Pancreas (tissue), 10 donors: ENCODE measurements around the gene PRR22. TPM values are rescaled to one million over a fixed set of nuclear protein-coding genes. Genes with fewer than 3 reads are reported as not detected.

Source experiments
- ATAC-seq, 4 donors: fragments of 200-7000 bp; cut with Tn5 transposase; one replicate each; pipeline versions ENCODE4 v1.8.0 to v1.9.1; 2020; ENCODE audit warnings: mild to moderate bottlenecking in 4 of 4, moderate library complexity in 4 of 4
- DNase-seq, 6 donors: peaks; one replicate each; pipeline ENCODE4 v3.0.0-alpha.2; 2020
- FAIRE-seq: peaks from 2 replicates; lab custom pipeline; 2012; peaks lifted over from hg19 to GRCh38; lab: Jason Lieb, UNC
- H3K27ac ChIP-seq, 4 donors: fragments of 200-600 bp; sonication (generic); 1 replicate in 3 of 4; 2 replicates in 1 of 4; pipeline versions ENCODE4 v1.5.0 to v1.8.0; 2020
- H3K27me3 ChIP-seq, 4 donors: fragments of 200-600 bp; one replicate each; pipeline ENCODE4 v1.8.0; 2021
- H3K36me3 ChIP-seq, 3 donors: fragments of 200-600 bp; sonication (generic) in 1 of 3; one replicate each; pipeline versions ENCODE4 v1.5.0 to v1.8.0; 2020 to 2021
- H3K4me1 ChIP-seq, 3 donors: fragments of 200-600 bp; one replicate each; pipeline ENCODE4 v1.8.0; 2021
- H3K4me3 ChIP-seq, 4 donors: fragments of 200-600 bp; sonication (generic) in 2 of 4; one replicate each; pipeline versions ENCODE4 v1.5.0 to v1.8.0; 2020 to 2021
- H3K9me3 ChIP-seq, 4 donors: fragments of 200-600 bp; one replicate each; pipeline ENCODE4 v1.8.0; 2021
- WGBS, 2 donors: extraction: QIAGEN DNeasy Blood & Tissue Kit; methylation state at CpG; one replicate each; pipeline ENCODE4 v1.1.7; 2013; 5-methylcytosine and 5-hydroxymethylcytosine counted together
- intact Hi-C, 3 donors: fragments of 100-400 bp; cut with DNase I; formaldehyde crosslinking; loops; one replicate each; pipeline versions ENCODE4 v1.11.1 to v1.14.2; 2022
- polyA plus RNA-seq, 2 donors: library from polyadenylated mRNA; stranded (reverse); fragments of 200-250 nt; gene quantifications; one replicate each; pipeline ENCODE4 v1.2.3, GENCODE V29; 2013
- total RNA-seq, 6 donors: library from RNA; stranded (reverse); fragmentation: NEBNext Ultra II Directional in 4 of 6; extraction: Animal tissue kit (Norgen Biotek cat#: 25700) in 4 of 6; gene quantifications; one replicate each; pipeline versions ENCODE4 v1.2.1 to v1.2.4, GENCODE V29; 2021 to 2023
- TF ChIP-seq, protein P1 (sequence below), 4 donors: fragments of 200-600 bp; sonication (generic) in 3 of 4; IDR thresholded peaks; one replicate each; pipeline versions ENCODE4 v1.5.0 to v1.8.0; 2021; ENCODE audit warnings: antibody characterized with exemption in 4 of 4
- donor health status: healthy with polysubstance abuse.
- donor health status: DM: no; HTN: no; CAD: no; lungs with moderate emphysema.
- donor health status: DM: no; HTN: no; CAD: no.
- donor health status: control.
- donor health status: control.
- donor health status: Bipolar disorder and iron deficiency.
- donor health status: DM: yes; HTN: yes; CAD: no.
- donor health status: DM: no; HTN: no; CAD: no.
- donor health status: DM: no; HTN: no; CAD: no.
- donor health status: DM: yes; HTN: yes; CAD: no.

PRR22 gene
- total and polyA plus RNA-seq, 8 donors: 0.61 to 25.9 (median 2.1) TPM

- no peaks in the 10 kb centered on the region for H3K27me3 ChIP-seq
- peak in 1 of 6 donors; percentile 58 for DNase-seq
Measured at GRCh38 chr19:5800361-5801270, 16.1 kb upstream of the PRR22 start.

GRCh38 chr19:5799247-5800241, 15.0 kb upstream of the PRR22 start:
- H3K27me3 ChIP-seq: no peaks in the 10 kb centered on the region
- TF ChIP-seq, protein P1, sequence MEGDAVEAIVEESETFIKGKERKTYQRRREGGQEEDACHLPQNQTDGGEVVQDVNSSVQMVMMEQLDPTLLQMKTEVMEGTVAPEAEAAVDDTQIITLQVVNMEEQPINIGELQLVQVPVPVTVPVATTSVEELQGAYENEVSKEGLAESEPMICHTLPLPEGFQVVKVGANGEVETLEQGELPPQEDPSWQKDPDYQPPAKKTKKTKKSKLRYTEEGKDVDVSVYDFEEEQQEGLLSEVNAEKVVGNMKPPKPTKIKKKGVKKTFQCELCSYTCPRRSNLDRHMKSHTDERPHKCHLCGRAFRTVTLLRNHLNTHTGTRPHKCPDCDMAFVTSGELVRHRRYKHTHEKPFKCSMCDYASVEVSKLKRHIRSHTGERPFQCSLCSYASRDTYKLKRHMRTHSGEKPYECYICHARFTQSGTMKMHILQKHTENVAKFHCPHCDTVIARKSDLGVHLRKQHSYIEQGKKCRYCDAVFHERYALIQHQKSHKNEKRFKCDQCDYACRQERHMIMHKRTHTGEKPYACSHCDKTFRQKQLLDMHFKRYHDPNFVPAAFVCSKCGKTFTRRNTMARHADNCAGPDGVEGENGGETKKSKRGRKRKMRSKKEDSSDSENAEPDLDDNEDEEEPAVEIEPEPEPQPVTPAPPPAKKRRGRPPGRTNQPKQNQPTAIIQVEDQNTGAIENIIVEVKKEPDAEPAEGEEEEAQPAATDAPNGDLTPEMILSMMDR (IDR thresholded peaks at IDR 0.05): no peak
- WGBS, 2 donors: 41 to 44% methylated on average over 36 to 37 of the region's 37 CpGs
- intact Hi-C loops: no loop called here
- H3K36me3 ChIP-seq: no peaks in the 10 kb centered on the region
- peak overlapping the region; percentile 38 to 60 (median 41) for H3K27ac ChIP-seq
- H3K9me3 ChIP-seq: no peaks in the 10 kb centered on the region
- peaks cover 6 to 26% (median 14%) of the 10 kb centered on the region in 3 donors for H3K4me1 ChIP-seq
- DNase-seq (peak; percentile 72 to 91 (median 82)), FAIRE-seq (no peak), ATAC-seq (peak; percentile 33 to 70 (median 70))
- no peak overlapping the region for H3K4me3 ChIP-seq

More at GRCh38 chr19:5800361-5801270, 16.1 kb upstream of the PRR22 start:
- no peak for FAIRE-seq
- H3K36me3 ChIP-seq: no peaks in the 10 kb centered on the region
- intact Hi-C loops: no loop called here
- TF ChIP-seq, protein P1 (IDR thresholded peaks at IDR 0.05): no peak
- no peak overlapping the region for H3K4me3 ChIP-seq
- H3K4me1 ChIP-seq: peaks cover 6 to 26% (median 14%) of the 10 kb centered on the region in 3 donors
- ATAC-seq: no peak
- no peaks in the 10 kb centered on the region for H3K9me3 ChIP-seq
- 64% methylated on average over 17 of the region's 17 CpGs for WGBS, 2 donors
- H3K27ac ChIP-seq: no peak overlapping the region

DNA sequence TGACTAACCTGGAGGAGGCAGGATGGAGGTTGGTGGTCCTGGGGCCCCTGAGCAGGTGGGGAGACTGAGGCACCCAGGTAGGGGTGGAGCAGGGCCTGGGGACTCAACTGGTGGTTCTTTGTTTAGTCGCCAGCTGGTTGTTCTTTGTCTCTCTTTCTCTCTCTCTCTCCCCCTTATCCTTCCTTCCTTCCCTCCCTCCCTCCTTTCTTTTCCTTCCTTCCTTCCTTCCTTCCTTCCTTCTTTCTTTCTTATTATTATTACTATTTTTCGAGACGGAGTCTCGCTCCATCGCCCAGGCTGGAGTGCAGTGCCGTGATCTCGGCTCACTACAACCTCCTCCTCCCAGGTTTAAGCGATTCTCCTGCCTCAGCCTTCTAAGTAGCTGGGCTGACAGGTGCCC, 13.7 kb upstream of the PRR22 start:
- ATAC-seq (no peak), DNase-seq (no peak), FAIRE-seq (no peak)
- intact Hi-C loops: no loop called here
- Histone ChIP-seq H3K4me1 (peaks cover 6 to 21% (median 14%) of the 10 kb centered on the region in 3 donors), H3K4me3 (no peak overlapping the region), H3K36me3 (no peaks in the 10 kb centered on the region), H3K27ac (peak overlapping the region in 2 of 4 donors; percentile 38 to 60), H3K9me3 (no peaks in the 10 kb centered on the region), H3K27me3 (no peaks in the 10 kb centered on the region)
- TF ChIP-seq, protein P1 (IDR thresholded peaks at IDR 0.05): no peak
- WGBS, 2 donors: 87 to 91% methylated on average over 8 of the region's 8 CpGs

GRCh38 chr19:5795382-5795919, 10.9 kb upstream of the PRR22 start:
- TF ChIP-seq, protein P1 (IDR thresholded peaks at IDR 0.05): no peak
- Histone ChIP-seq H3K27me3 (no peaks in the 10 kb centered on the region), H3K4me1 (peaks cover 6 to 16% (median 14%) of the 10 kb centered on the region in 3 donors), H3K27ac (no peak overlapping the region), H3K9me3 (no peaks in the 10 kb centered on the region), H3K36me3 (no peaks in the 10 kb centered on the region), H3K4me3 (no peak overlapping the region)
- 85 to 89% methylated on average over 7 of the region's 7 CpGs for WGBS, 2 donors
- intact Hi-C loops: no loop called here
- FAIRE-seq: no peak
- no peak for DNase-seq
- no peak for ATAC-seq
